Astrocyte (in vitro differentiated cells and primary cell): Measurements from ENCODE around the gene METTL25B.

ENCODE experiments used
- CTCF ChIP-seq: IDR thresholded peaks from 2 replicates; pipeline ENCODE4 v1.5.1; 2011; ENCODE audit warnings: low read depth, mild to moderate bottlenecking, inconsistent platforms, low read length, moderate library complexity; ENCODE audit not compliant: insufficient read depth
- EZH2 ChIP-seq: IDR thresholded peaks from 2 replicates; pipeline ENCODE4 v1.6.1; 2012; ENCODE audit warnings: mild to moderate bottlenecking, low read length, inconsistent platforms; ENCODE audit not compliant: insufficient read depth

DNA sequence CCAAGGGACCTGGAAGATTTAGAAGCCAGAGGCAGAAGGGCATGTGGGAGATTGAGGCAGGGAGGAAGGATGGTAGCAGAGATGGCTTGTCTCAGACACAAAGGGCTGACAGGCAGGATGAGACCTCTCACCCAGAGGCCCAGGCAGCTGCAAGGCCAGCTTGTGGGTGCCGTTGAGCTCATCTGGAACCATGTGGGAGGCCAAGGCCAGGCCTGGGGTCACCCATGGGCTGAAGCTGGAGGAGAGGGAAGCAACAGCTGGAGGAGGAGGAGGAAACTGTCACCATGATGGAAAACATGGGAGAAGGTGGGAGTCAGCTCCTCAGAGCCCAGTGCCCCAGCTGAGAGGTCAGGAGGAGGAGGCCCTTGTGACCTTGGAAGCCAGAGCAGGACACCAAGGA, 29.3 kb upstream of the METTL25B start:
- no peak for TF ChIP-seq CTCF
- TF ChIP-seq EZH2 = no peak
